ENCODE data around the gene NKD1. TPM values are rescaled to one million over a fixed set of nuclear protein-coding genes. Genes with fewer than 3 reads are reported as not detected.

NKD1 gene
- total and polyA plus RNA-seq, 2 experiments from 2014 or later: 0.86 to 1.4 TPM

DNA sequence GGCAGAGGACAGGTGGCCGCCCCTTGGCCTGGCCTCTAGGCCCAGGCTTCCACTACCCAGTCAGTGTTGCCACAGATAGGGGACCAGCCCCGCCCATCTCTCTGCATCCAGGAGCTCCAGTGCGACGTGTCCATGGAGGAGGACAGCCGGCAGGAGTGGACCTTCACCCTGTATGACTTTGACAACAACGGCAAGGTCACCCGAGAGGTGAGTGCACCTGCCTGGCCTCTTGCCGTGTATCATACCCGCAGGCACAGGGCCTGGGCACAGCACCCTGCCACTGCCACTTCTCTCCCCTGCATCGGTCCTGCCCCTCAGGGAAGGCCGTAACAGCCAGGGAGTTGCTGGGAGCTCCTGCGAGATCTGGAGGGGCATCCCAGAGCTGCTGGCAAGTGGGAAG is 77.2 kb downstream of the NKD1 start:
- H3K9me3 ChIP-seq (ENCODE audit: low read depth): no peaks in the 10 kb centered on the region
- no peak overlapping the region for H3K27ac ChIP-seq
- TF ChIP-seq, protein P1, sequence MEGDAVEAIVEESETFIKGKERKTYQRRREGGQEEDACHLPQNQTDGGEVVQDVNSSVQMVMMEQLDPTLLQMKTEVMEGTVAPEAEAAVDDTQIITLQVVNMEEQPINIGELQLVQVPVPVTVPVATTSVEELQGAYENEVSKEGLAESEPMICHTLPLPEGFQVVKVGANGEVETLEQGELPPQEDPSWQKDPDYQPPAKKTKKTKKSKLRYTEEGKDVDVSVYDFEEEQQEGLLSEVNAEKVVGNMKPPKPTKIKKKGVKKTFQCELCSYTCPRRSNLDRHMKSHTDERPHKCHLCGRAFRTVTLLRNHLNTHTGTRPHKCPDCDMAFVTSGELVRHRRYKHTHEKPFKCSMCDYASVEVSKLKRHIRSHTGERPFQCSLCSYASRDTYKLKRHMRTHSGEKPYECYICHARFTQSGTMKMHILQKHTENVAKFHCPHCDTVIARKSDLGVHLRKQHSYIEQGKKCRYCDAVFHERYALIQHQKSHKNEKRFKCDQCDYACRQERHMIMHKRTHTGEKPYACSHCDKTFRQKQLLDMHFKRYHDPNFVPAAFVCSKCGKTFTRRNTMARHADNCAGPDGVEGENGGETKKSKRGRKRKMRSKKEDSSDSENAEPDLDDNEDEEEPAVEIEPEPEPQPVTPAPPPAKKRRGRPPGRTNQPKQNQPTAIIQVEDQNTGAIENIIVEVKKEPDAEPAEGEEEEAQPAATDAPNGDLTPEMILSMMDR (IDR thresholded peaks at IDR 0.05; ENCODE audit: low read depth, low read length): no peak
- H3K4me1 ChIP-seq (ENCODE audit: low read depth): peaks cover 6% of the 10 kb centered on the region
- no peaks in the 10 kb centered on the region for H3K36me3 ChIP-seq
- no peak overlapping the region for H3K4me3 ChIP-seq
- peaks cover 3% of the 10 kb centered on the region for H3K27me3 ChIP-seq
- no peak for DNase-seq (ENCODE audit: low read depth in 1 of 2, low spot score in 1 of 2)

GRCh38 chr16:50626868-50627267 is 78.7 kb downstream of the NKD1 start:
- H3K27ac ChIP-seq: no peak overlapping the region
- H3K4me3 ChIP-seq: no peak overlapping the region
- DNase-seq (ENCODE audit: low read depth in 1 of 2, low spot score in 1 of 2): no peak
- TF ChIP-seq, protein P1 (IDR thresholded peaks at IDR 0.05; ENCODE audit: low read depth, low read length): no peak
- peaks cover 6% of the 10 kb centered on the region for H3K4me1 ChIP-seq (ENCODE audit: low read depth)
- no peaks in the 10 kb centered on the region for H3K36me3 ChIP-seq
- H3K9me3 ChIP-seq (ENCODE audit: low read depth): no peaks in the 10 kb centered on the region
- H3K27me3 ChIP-seq: peaks cover 3% of the 10 kb centered on the region

GRCh38 chr16:50627419-50627818 is 79.2 kb downstream of the NKD1 start:
- TF ChIP-seq, protein P1 (IDR thresholded peaks at IDR 0.05; ENCODE audit: low read depth, low read length): peak; percentile 45
- H3K27ac ChIP-seq: no peak overlapping the region

DNA sequence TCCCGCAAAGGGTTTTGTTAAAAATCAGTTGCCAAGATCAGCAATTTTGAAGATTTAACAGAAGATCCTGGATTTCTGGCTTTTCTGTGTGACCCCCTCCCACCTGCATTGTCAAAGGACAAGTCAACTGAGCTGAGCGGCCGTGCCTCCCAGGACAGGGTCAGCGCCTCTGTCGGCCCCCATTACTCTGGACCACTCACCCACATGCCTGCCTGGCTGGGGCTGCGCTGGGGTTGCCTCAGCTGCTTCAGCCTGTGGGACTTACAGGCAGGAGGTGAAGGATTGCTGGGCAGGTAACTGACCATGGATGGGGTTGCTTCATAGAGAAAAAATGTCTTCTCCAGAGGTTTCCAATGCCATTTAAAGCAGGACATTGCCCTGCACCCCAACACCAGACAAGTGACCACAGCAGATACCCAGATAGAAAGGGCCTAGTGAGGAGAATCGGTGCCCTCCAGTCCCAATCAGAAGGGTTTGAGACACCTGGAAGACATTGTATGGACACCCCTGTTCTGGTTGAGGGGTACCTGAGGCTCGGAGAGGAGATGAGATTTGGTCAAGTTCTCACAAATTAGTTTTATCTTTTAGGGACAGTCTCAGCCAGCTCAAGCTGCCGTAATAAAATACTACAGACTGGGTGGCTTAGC is 80.1 kb downstream of the NKD1 start:
- DNase-seq (ENCODE audit: low read depth in 1 of 2, low spot score in 1 of 2): no peak
- H3K27ac ChIP-seq: no peak overlapping the region
- peaks cover 6% of the 10 kb centered on the region for H3K4me1 ChIP-seq (ENCODE audit: low read depth)
- H3K4me3 ChIP-seq: no peak overlapping the region
- H3K9me3 ChIP-seq (ENCODE audit: low read depth): no peaks in the 10 kb centered on the region
- H3K36me3 ChIP-seq: no peaks in the 10 kb centered on the region
- no peaks in the 10 kb centered on the region for H3K27me3 ChIP-seq
- TF ChIP-seq, protein P1 (IDR thresholded peaks at IDR 0.05; ENCODE audit: low read depth, low read length): no peak

More at GRCh38 chr16:50627419-50627818, 79.2 kb downstream of the NKD1 start:
- Histone ChIP-seq H3K4me3 (no peak overlapping the region), H3K9me3 (ENCODE audit: low read depth) (no peaks in the 10 kb centered on the region), H3K27me3 (no peaks in the 10 kb centered on the region), H3K4me1 (ENCODE audit: low read depth) (peaks cover 6% of the 10 kb centered on the region), H3K36me3 (no peaks in the 10 kb centered on the region)
- peak; percentile 45 to 50 for DNase-seq (ENCODE audit: low read depth in 1 of 2, low spot score in 1 of 2)

- no peak overlapping the region for H3K4me3 ChIP-seq
Observed at GRCh38 chr16:50629334-50629733, 81.1 kb downstream of the NKD1 start.

More at GRCh38 chr16:50629334-50629733, 81.1 kb downstream of the NKD1 start:
- Histone ChIP-seq H3K9me3 (ENCODE audit: low read depth) (no peaks in the 10 kb centered on the region), H3K36me3 (no peaks in the 10 kb centered on the region), H3K27ac (no peak overlapping the region), H3K4me1 (ENCODE audit: low read depth) (peaks cover 6% of the 10 kb centered on the region), H3K27me3 (no peaks in the 10 kb centered on the region)
- DNase-seq (ENCODE audit: low read depth in 1 of 2, low spot score in 1 of 2): no peak
- TF ChIP-seq, protein P1 (IDR thresholded peaks at IDR 0.05; ENCODE audit: low read depth, low read length): no peak
